Brain pericyte (primary cell): ENCODE measurements around the gene WNT3.
"Not testable (repeated sequence)": the region's sequence is repeated elsewhere in the genome, so short reads cannot be mapped to it uniquely, and the experiment has no call there.

Source experiments
- DNase-seq: peaks from one replicate; pipeline ENCODE4 v3.0.0-alpha.2; 2012; ENCODE audit warnings: low read depth, low spot score

WNT3 gene

GRCh38 chr17:46813920-46814319, 4.6 kb downstream of the WNT3 start:
- DNase-seq = no peak

DNA sequence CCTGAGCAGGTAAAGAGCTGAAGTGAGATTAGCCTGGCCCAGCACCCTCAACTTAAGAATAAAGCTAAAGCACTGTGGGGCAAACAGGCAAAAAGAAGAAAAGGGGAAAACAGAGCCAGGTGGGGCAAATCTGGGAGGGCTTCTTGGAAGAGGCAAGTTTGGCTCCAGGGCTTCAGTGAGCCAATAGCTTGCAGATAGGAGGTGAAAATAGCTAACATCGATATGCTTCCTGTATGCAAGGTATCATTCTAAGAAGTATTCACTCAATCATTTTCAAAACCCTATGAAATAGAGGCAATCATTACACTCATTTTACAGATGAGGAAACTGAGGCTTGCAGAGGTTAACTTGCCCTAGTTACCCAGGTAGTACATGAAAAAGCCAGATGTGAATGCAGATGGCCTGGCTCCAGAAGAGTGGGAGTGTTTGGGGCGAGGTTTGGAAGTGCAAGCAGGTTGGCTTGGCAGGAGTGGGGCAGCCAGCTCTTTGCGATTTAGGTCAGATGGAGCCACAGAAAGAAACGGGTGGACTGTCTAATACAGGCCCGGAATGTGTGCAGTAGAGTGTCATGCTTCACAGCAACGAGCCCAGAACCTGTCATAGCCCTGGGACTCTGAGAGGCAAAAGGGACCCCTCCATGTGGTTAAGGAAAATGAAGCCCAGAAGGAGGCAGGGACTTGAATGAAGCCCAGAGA, 5.7 kb downstream of the WNT3 start:
- DNase-seq = no peak

DNA sequence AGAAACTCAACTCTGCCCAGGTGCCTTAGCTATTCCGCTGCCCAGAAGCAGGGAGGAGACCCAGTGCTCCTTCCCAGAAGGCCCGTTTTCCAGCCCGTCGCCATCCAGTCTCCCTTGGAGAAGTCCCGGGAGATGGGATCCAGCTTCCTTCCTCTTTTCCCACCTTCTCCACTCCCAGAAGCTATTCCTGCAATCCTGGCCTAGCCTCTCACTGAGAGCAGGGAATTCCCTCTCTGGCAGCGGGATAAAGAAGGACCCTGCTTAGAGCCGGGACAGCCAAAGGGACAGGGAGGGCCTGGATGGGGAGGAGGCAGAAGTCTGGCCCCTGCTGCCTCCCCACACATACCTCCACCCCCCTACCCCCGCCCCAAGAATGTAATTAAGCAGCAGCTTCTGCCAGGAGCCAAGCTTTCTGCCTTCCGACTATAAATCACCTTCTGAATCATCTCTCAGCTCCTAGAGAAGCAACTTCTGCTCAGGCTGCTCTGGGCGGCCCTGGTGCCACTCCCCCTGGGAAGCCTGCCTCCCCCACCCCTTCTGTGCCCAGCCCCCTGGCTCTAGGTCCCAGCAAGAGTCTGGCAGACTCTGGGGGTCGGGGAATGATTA, 6.4 kb downstream of the WNT3 start:
- no peak for DNase-seq

- DNase-seq = no peak
Measured at GRCh38 chr17:46810837-46811236, 7.7 kb downstream of the WNT3 start.

DNA sequence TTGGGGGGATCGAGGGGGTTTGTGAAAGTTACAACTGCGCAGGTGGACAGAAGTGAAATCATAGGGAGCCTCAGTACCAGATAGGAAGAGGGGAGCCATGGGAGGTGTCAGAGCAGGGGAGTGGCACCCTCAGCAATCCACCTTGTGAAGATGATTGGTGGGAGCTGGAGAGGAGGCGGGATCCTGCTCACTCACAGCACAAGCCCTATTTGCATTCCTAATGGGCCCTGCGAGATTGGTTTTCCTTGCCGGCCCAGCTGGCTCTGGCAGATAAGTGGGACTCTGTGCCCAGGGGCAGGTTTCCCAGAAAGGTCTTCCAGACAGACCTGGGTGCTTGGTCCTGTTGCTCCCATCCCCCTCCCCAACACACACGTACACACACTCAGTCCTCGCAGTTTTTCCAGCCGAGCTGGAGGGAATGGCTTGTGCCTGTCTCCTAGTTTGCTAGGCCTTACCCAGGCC, 9.4 kb downstream of the WNT3 start:
- no peak for DNase-seq

- no peak for DNase-seq
Measured at GRCh38 chr17:46805771-46806170, 12.7 kb downstream of the WNT3 start.

GRCh38 chr17:46803544-46803943, 14.9 kb downstream of the WNT3 start:
- DNase-seq = no peak

DNA sequence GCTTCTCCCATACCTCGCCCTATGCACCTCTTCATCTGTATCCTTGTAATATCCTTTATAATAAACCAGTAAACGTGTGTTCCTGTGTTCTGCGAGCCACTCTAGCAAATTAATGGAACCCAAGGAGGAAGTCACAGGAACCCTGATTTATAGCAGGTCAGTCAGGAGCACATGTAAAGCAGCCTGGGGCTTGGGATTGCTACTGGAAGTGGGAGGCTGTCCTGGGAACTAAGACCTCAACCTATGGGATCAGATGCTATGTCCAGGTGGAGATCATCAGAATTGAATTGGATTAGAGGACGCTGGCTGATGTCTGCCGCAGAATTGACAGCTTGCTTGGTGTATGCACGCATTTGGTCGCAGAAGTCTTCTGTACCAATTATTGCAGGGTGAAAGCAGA, 15.7 kb downstream of the WNT3 start:
- no peak for DNase-seq

GRCh38 chr17:46800573-46800972, 17.9 kb downstream of the WNT3 start:
- no peak for DNase-seq

DNA sequence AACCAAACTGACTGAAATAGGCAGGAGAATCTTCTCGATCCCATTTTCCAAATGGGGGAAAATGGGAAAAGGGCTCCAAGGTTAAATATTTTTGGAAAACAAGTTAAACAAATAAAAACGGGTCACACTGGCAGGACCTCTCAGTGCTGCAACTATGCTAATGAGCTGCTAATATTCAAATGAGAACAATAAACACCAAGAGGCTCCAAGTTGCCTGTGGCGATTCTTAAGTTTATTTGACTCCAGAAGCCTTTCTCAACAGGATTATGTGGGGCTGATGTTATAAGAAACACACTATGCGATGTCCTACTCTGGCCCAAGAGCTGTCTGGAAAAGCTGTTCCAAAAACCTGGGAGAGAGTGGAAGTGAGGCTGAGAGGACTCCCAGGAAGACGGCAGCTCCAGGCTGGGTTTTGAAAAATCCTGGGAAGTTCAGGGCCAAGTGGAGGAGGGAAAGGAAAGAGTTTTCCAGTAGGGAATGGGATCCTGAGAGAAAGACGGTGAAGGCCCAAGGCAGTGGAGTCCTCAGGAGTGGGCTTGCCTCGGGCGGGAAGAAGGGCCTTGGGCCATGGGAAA, 21.4 kb downstream of the WNT3 start:
- no peak for DNase-seq

- no peak for DNase-seq
Measured at GRCh38 chr17:46796524-46796923, 22.0 kb downstream of the WNT3 start.

GRCh38 chr17:46796084-46796483, 22.4 kb downstream of the WNT3 start:
- DNase-seq = no peak

- no peak for DNase-seq
Measured at GRCh38 chr17:46795379-46795952, 23.0 kb downstream of the WNT3 start.

DNA sequence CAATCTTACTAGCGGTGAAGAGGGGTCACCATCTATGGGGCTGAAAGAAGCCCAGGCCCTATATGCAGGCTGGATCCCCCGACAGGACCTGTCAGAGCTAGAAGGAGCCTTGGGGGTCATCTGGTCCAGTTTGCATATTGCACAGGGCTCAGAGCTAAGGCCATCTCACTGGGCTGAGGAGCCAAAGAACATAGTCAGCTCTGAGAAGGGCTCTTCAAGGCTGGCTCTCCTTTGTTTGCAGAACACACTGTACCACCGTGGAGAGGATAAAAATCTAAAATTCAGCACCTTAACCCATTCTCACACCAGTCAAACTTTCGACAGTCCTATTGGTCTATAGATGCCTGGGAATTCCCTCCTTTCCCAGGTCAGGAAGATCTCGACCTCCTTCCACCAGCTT, 24.2 kb downstream of the WNT3 start:
- no peak for DNase-seq

DNA sequence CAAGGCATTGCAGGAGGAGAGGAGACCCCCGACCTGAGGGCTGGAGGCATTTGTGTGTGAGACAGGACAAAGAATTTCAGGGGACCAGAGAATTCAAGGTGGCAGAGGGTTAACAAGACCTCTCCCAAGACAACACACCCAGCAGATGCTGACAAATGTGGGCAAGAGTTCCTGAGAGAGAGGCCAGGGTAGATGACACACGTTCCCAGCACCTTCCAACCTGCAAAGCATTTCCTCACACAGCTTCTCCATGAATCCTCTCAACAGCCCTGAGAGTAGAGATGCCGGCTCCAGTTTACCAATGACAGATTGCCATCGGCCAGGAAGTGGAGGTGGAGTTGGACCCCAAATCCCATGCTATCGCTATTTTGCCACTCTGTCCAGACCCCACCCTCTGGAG, 25.0 kb downstream of the WNT3 start:
- no peak for DNase-seq

GRCh38 chr17:46793023-46793422, 25.5 kb downstream of the WNT3 start:
- not testable (repeated sequence) for DNase-seq

- DNase-seq = no peak
Measured at GRCh38 chr17:46792071-46792470, 26.4 kb downstream of the WNT3 start.

- no peak for DNase-seq
Measured at GRCh38 chr17:46791531-46791930, 27.0 kb downstream of the WNT3 start.

- DNase-seq = no peak
Measured at GRCh38 chr17:46790216-46790615, 28.3 kb downstream of the WNT3 start.

GRCh38 chr17:46789610-46790009, 28.9 kb downstream of the WNT3 start:
- no peak for DNase-seq

DNA sequence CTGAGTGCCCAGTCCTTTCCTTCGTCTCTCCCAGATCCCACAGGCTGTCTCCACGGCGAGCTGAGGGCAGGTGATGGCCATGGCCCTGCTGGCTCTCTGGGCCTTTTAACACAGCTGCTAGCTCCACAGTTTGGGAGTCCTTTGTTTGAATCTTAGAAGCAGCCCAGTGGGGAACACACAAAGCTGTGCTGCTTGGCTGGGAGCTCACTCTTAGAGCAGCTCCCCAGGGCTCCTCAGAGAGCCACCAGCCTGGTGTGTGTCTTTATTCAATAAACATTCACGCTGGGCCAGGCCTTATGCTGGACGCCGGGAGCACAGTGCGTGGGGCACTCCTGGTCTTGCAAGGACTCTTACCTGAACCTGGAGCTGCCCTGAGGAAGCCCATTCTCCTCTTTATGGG, 29.7 kb downstream of the WNT3 start:
- no peak for DNase-seq

- no peak for DNase-seq
Measured at GRCh38 chr17:46788300-46788699, 30.2 kb downstream of the WNT3 start.

- DNase-seq = no peak
Measured at GRCh38 chr17:46787478-46787877, 31.0 kb downstream of the WNT3 start.
